DOHH2 (cell line): ENCODE measurements around the gene ANKS1B.

ENCODE experiments used
- H3F3A ChIP-seq: fragments of 200-600 bp; sonication (generic), shearing (Covaris generic); 2 replicates; pipeline ENCODE4 v1.6.0; 2016; ENCODE audit warnings: antibody characterized with exemption, mild to moderate bottlenecking; ENCODE audit not compliant: control insufficient read depth, insufficient read depth
- H3K27ac ChIP-seq: fragments of 200-600 bp; sonication (generic); 2 replicates; pipeline ENCODE4 v1.5.1; 2014; ENCODE audit warnings: low read depth, mild to moderate bottlenecking, low read length, moderate library complexity
- H3K27me3 ChIP-seq: fragments of 200-600 bp; sonication (generic); 2 replicates; pipeline ENCODE4 v1.6.1; 2014; ENCODE audit warnings: mild to moderate bottlenecking, low read length, mixed read lengths; ENCODE audit not compliant: control insufficient read depth
- H3K36me3 ChIP-seq: fragments of 200-600 bp; sonication (generic); 2 replicates; pipeline ENCODE4 v1.6.1; 2014; ENCODE audit warnings: mild to moderate bottlenecking, low read length, moderate library complexity, mixed read lengths; ENCODE audit not compliant: control insufficient read depth
- H3K4me1 ChIP-seq: fragments of 200-600 bp; sonication (generic); 2 replicates; pipeline ENCODE4 v1.6.1; 2014; ENCODE audit warnings: mild to moderate bottlenecking, low read length, mixed read lengths; ENCODE audit not compliant: control insufficient read depth
- H3K4me2 ChIP-seq: fragments of 200-600 bp; sonication (generic); 2 replicates; pipeline ENCODE4 v1.6.0; 2014; ENCODE audit warnings: mild to moderate bottlenecking, low read length, moderate library complexity
- H3K4me3 ChIP-seq: fragments of 200-600 bp; sonication (generic); 2 replicates; pipeline ENCODE4 v1.5.1; 2014; ENCODE audit warnings: mild to moderate bottlenecking, low read length, mixed read lengths
- H3K79me2 ChIP-seq: fragments of 200-600 bp; sonication (generic); 2 replicates; pipeline ENCODE4 v1.6.1; 2014; ENCODE audit warnings: mild to moderate bottlenecking, low read length, mixed read lengths; ENCODE audit not compliant: control insufficient read depth
- H3K9me2 ChIP-seq: fragments of 200-600 bp; sonication (generic); replicated peaks from 2 replicates; pipeline ENCODE4 v1.6.1; 2014; ENCODE audit warnings: mild to moderate bottlenecking, low read length, mixed read lengths; ENCODE audit not compliant: control insufficient read depth
- H3K9me3 ChIP-seq: fragments of 200-600 bp; sonication (generic); 2 replicates; pipeline ENCODE4 v1.6.1; 2014; ENCODE audit warnings: antibody characterized with exemption, low read length, mixed read lengths; ENCODE audit not compliant: control insufficient read depth, insufficient read depth
- H4K20me1 ChIP-seq: fragments of 200-600 bp; sonication (generic); 2 replicates; pipeline ENCODE4 v1.6.0; 2014; ENCODE audit warnings: low read depth, mild to moderate bottlenecking, antibody characterized with exemption, low read length, moderate library complexity; ENCODE audit not compliant: control insufficient read depth, insufficient read depth
- CTCF ChIP-seq: fragments of 200-600 bp; sonication (generic); IDR thresholded peaks from one replicate; pipeline ENCODE4 v1.5.1; 2014; ENCODE audit warnings: antibody characterized with exemption, mild to moderate bottlenecking, low read depth, low read length; ENCODE audit not compliant: poor library complexity, severe bottlenecking
- EZH2phosphoT487 ChIP-seq: fragments of 200-600 bp; sonication (generic); IDR thresholded peaks from 2 replicates; pipeline ENCODE4 v1.6.1; 2017; ENCODE audit warnings: borderline replicate concordance, mild to moderate bottlenecking, antibody characterized with exemption, low read length, moderate library complexity, mixed read lengths

ANKS1B gene

GRCh38 chr12:99154216-99154982 is 830.3 kb downstream of the ANKS1B start:
- TF ChIP-seq EZH2phosphoT487 (no peak), CTCF (no peak)
- Histone ChIP-seq H3K27ac (no peak overlapping the region), H3K4me1 (no peaks in the 10 kb centered on the region), H3K9me3 (peaks cover 3% of the 10 kb centered on the region; the same call in 1 of the 2 replicates), H3K27me3 (no peaks in the 10 kb centered on the region), H3K4me2 (no peak overlapping the region), H3F3A (no peaks in the 10 kb centered on the region), H3K79me2 (no peaks in the 10 kb centered on the region), H3K9me2 (no peaks in the 10 kb centered on the region), H4K20me1 (no peaks in the 10 kb centered on the region), H3K36me3 (no peaks in the 10 kb centered on the region), H3K4me3 (no peak overlapping the region)

- Histone ChIP-seq H3K36me3 (no peaks in the 10 kb centered on the region), H3K9me3 (no peaks in the 10 kb centered on the region), H3F3A (no peaks in the 10 kb centered on the region), H3K27ac (no peak overlapping the region), H3K4me2 (no peak overlapping the region), H3K4me3 (no peak overlapping the region), H4K20me1 (no peaks in the 10 kb centered on the region), H3K27me3 (no peaks in the 10 kb centered on the region), H3K79me2 (no peaks in the 10 kb centered on the region), H3K4me1 (no peaks in the 10 kb centered on the region), H3K9me2 (no peaks in the 10 kb centered on the region)
- TF ChIP-seq CTCF: no peak
- no peak for TF ChIP-seq EZH2phosphoT487
Observed at GRCh38 chr12:99153293-99153692, 831.4 kb downstream of the ANKS1B start.

DNA sequence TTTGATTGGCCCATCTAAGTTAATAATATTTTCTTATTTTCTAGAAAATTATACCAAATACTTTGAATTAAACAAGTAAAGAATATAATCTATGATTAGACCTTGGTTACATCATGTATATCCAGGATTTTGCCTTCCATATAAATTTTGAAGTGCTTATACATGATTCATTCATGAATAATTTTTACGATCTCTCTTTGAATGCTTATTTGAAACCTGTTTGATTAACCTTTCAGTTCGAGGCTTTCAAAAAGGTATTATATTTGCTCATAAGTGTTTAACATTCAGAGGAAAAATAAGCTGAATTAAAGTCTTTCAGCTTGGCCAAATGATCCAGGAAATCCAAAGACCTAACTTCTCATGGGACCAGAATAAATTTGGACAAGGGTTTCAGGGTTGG is 832.4 kb downstream of the ANKS1B start:
- H3K4me2 ChIP-seq: no peak overlapping the region
- no peaks in the 10 kb centered on the region for H3F3A ChIP-seq
- no peak overlapping the region for H3K27ac ChIP-seq
- no peaks in the 10 kb centered on the region for H3K79me2 ChIP-seq
- H4K20me1 ChIP-seq: no peaks in the 10 kb centered on the region
- TF ChIP-seq EZH2phosphoT487: no peak
- no peak overlapping the region for H3K4me3 ChIP-seq
- H3K9me2 ChIP-seq: no peaks in the 10 kb centered on the region
- H3K9me3 ChIP-seq: no peaks in the 10 kb centered on the region
- no peaks in the 10 kb centered on the region for H3K36me3 ChIP-seq
- H3K4me1 ChIP-seq: peaks cover 2% of the 10 kb centered on the region; the same call in 1 of the 2 replicates
- no peaks in the 10 kb centered on the region for H3K27me3 ChIP-seq

DNA sequence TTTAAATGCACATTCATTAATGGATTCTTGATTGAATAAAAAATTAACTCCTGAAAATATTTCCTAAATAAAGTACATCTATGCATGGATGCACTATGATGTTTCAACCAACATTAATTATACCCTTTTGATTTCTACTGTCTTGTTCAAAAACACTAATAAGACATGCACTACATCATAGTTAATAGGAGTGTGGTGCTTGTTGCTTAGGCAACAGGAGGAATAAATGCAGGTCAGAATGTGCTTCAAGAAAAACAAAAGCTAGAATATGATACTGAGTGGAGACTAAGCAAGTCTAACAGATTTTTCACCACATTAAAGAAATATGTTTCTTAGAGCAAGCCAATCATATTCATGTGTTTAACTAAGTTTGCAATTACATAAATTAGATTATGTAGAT is 833.0 kb downstream of the ANKS1B start:
- Histone ChIP-seq H4K20me1 (no peaks in the 10 kb centered on the region), H3K27ac (no peak overlapping the region), H3F3A (no peaks in the 10 kb centered on the region), H3K4me1 (peaks cover 8% of the 10 kb centered on the region; the same call in 1 of the 2 replicates), H3K36me3 (no peaks in the 10 kb centered on the region), H3K9me3 (no peaks in the 10 kb centered on the region), H3K9me2 (no peaks in the 10 kb centered on the region), H3K79me2 (no peaks in the 10 kb centered on the region), H3K4me3 (no peak overlapping the region), H3K27me3 (no peaks in the 10 kb centered on the region), H3K4me2 (no peak overlapping the region)
- no peak for TF ChIP-seq CTCF
- no peak for TF ChIP-seq EZH2phosphoT487
